GM19438 (cell line): ENCODE results near the gene LETM1.

Source experiments
- ATAC-seq: cut with Tn5 transposase; IDR thresholded peaks from one replicate; pipeline ENCODE4 v1.9.1; 2021; ENCODE audit warnings: low read depth; ENCODE audit not compliant: unreplicated experiment

Gene LETM1

GRCh38 chr4:1808851-1809753 is 46.9 kb downstream of the LETM1 start:
- ATAC-seq, result no peak

- ATAC-seq, result no peak
Measured at GRCh38 chr4:1808396-1808795, 47.6 kb downstream of the LETM1 start.

GRCh38 chr4:1807332-1807777 is 48.6 kb downstream of the LETM1 start:
- ATAC-seq, result no peak

- ATAC-seq, result no peak
Measured at GRCh38 chr4:1806596-1807331, 49.2 kb downstream of the LETM1 start.

GRCh38 chr4:1806223-1806564 is 49.8 kb downstream of the LETM1 start:
- ATAC-seq, result no peak

- no peak for ATAC-seq
Measured at GRCh38 chr4:1805493-1806222, 50.3 kb downstream of the LETM1 start.

- ATAC-seq, result no peak
Measured at GRCh38 chr4:1804638-1805492, 51.1 kb downstream of the LETM1 start.

- ATAC-seq, result no peak
Measured at GRCh38 chr4:1803523-1804423, 52.2 kb downstream of the LETM1 start.

- ATAC-seq, result no peak
Measured at GRCh38 chr4:1802720-1803522, 53.0 kb downstream of the LETM1 start.

- no peak for ATAC-seq
Measured at GRCh38 chr4:1802151-1802715, 53.7 kb downstream of the LETM1 start.

- ATAC-seq, result no peak
Measured at GRCh38 chr4:1801286-1801958, 54.5 kb downstream of the LETM1 start.

- ATAC-seq, result no peak
Measured at GRCh38 chr4:1800805-1801204, 55.2 kb downstream of the LETM1 start.

GRCh38 chr4:1799387-1800375 is 56.3 kb downstream of the LETM1 start:
- no peak for ATAC-seq

GRCh38 chr4:1798580-1799386 is 57.2 kb downstream of the LETM1 start:
- ATAC-seq, result no peak

- no peak for ATAC-seq
Measured at GRCh38 chr4:1797861-1798579, 57.9 kb downstream of the LETM1 start.
